ENCODE results near the gene RFLNA.

- TF ChIP-seq CTCF (optimal IDR thresholded peaks at IDR 0.05 in 1 of 3, IDR thresholded peaks at IDR 0.05 in 1 of 3, conservative IDR thresholded peaks at IDR 0.05 in 1 of 3; ENCODE audit: extremely low read depth in 1 of 3, insufficient read depth in 2 of 3, low read length in 3 of 3) (no peak), EZH2 (IDR thresholded peaks at IDR 0.05; ENCODE audit: low read length) (no peak)
Measured at GRCh38 chr12:124297389-124297788, 2.5 kb downstream of the RFLNA start.
